WTC11 (cell line): ENCODE results near the gene MYO1F. TPM values are rescaled to one million over a fixed set of nuclear protein-coding genes. Genes with fewer than 3 reads are reported as not detected.

Experiments used
- ATAC-seq: fragments of 200-7000 bp; cut with Tn5 transposase; 2 replicates; pipeline ENCODE4 v1.10.0; 2021; ENCODE audit warnings: mild to moderate bottlenecking, moderate library complexity
- CTCF ChIA-PET: fragments of 300-600 bp; sonication (Branson Sonifier 250); formaldehyde crosslinking; loops from one replicate; lab custom pipeline; 2021; ENCODE audit warnings: antibody characterized with exemption; lab: Charles Lee
- POLR2A ChIA-PET: fragments of 350-600 bp; sonication (Branson Sonifier 250); formaldehyde crosslinking; loops from one replicate; lab custom pipeline; 2021; ENCODE audit warnings: antibody characterized with exemption; lab: Charles Lee
- DNase-seq: peaks from one replicate; pipeline ENCODE4 v3.0.0; 2021; ENCODE audit warnings: low spot score
- H3K27ac Mint-ChIP-seq: 2 replicates; pipeline ENCODE4 v1.8.0; 2021; ENCODE audit warnings: mixed read lengths
- H3K27me3 Mint-ChIP-seq: 2 replicates; pipeline ENCODE4 v1.8.0; 2021; ENCODE audit warnings: low read depth, mild to moderate bottlenecking, moderate library complexity, mixed read lengths
- H3K36me3 Mint-ChIP-seq: 2 replicates; pipeline ENCODE4 v1.8.0; 2021; ENCODE audit warnings: mixed read lengths
- H3K4me1 Mint-ChIP-seq: 2 replicates; pipeline ENCODE4 v1.8.0; 2022; ENCODE audit warnings: mixed read lengths
- H3K4me3 Mint-ChIP-seq: 2 replicates; pipeline ENCODE4 v1.8.0; 2021; ENCODE audit warnings: mild to moderate bottlenecking, moderate library complexity, mixed read lengths
- H3K9me3 Mint-ChIP-seq: 2 replicates; pipeline ENCODE4 v1.8.0; 2021; ENCODE audit warnings: mixed read lengths
- CREB1 ChIP-seq: sonication (generic); formaldehyde crosslinking; IDR thresholded peaks from 2 replicates; pipeline ENCODE4 v1.8.0; 2023; ENCODE audit warnings: mild to moderate bottlenecking, missing genetic modification reagents
- FOXK1 ChIP-seq: sonication (generic); formaldehyde crosslinking; IDR thresholded peaks from 2 replicates; pipeline ENCODE4 v1.8.0; 2022; ENCODE audit warnings: mild to moderate bottlenecking, moderate library complexity, missing genetic modification reagents
- IRF2 ChIP-seq: sonication (generic); formaldehyde crosslinking; IDR thresholded peaks from 2 replicates; pipeline ENCODE4 v1.8.0; 2022; ENCODE audit warnings: low read depth, missing genetic modification reagents, borderline replicate concordance
- MYBL2 ChIP-seq: sonication (generic); formaldehyde crosslinking; IDR thresholded peaks from 2 replicates; pipeline ENCODE4 v1.8.1; 2023; ENCODE audit warnings: mild to moderate bottlenecking, moderate library complexity, missing genetic modification reagents
- NR2C2 ChIP-seq: sonication (generic); formaldehyde crosslinking; IDR thresholded peaks from 2 replicates; pipeline ENCODE4 v1.8.0; 2022; ENCODE audit warnings: mild to moderate bottlenecking, missing genetic modification reagents
- NR3C1 ChIP-seq: sonication (generic); formaldehyde crosslinking; conservative IDR thresholded peaks from 2 replicates; pipeline ENCODE4 v1.8.1; 2023; ENCODE audit warnings: low read depth, mild to moderate bottlenecking, missing genetic modification reagents
- SMAD3 ChIP-seq: sonication (generic); formaldehyde crosslinking; IDR thresholded peaks from 2 replicates; pipeline ENCODE4 v1.8.0; 2022; ENCODE audit warnings: missing genetic modification reagents, mild to moderate bottlenecking, borderline replicate concordance
- SOX15 ChIP-seq: fragments of 250-450 bp; sonication (Bioruptor Pico); IDR thresholded peaks from 2 replicates; pipeline ENCODE4 v1.9.0; 2021; ENCODE audit warnings: mild to moderate bottlenecking
- TP53 ChIP-seq: sonication (generic); formaldehyde crosslinking; IDR thresholded peaks from 2 replicates; pipeline ENCODE4 v1.8.1; 2023; ENCODE audit warnings: mild to moderate bottlenecking, missing genetic modification reagents
- ZNF219 ChIP-seq: sonication (generic); formaldehyde crosslinking; IDR thresholded peaks from 2 replicates; pipeline ENCODE4 v1.8.0; 2023; ENCODE audit warnings: missing genetic modification reagents, mild to moderate bottlenecking, borderline replicate concordance
- ZNF263 ChIP-seq: sonication (generic); formaldehyde crosslinking; IDR thresholded peaks from 2 replicates; pipeline ENCODE4 v1.8.1; 2022; ENCODE audit warnings: low read depth, mild to moderate bottlenecking, moderate library complexity, missing genetic modification reagents
- ZNF416 ChIP-seq: fragments of 250-450 bp; sonication (Bioruptor Pico); IDR thresholded peaks from 2 replicates; pipeline ENCODE4 v1.9.0; 2021; ENCODE audit warnings: mild to moderate bottlenecking, inconsistent platforms
- total RNA-seq: library from RNA; stranded (reverse); gene quantifications from 3 replicates; pipeline ENCODE4 v1.2.3, GENCODE V29; 2021
- TF ChIP-seq, protein P1 (sequence below): fragments of 250-450 bp; sonication (Bioruptor Pico); conservative IDR thresholded peaks from 2 replicates; pipeline ENCODE4 v1.9.0; 2021; ENCODE audit warnings: mild to moderate bottlenecking
- TF ChIP-seq, protein P2 (sequence below): sonication (generic); formaldehyde crosslinking; IDR thresholded peaks from 2 replicates; pipeline ENCODE4 v1.8.1; 2022; ENCODE audit warnings: mild to moderate bottlenecking, moderate library complexity, missing genetic modification reagents
- TF ChIP-seq, protein P3 (sequence below): fragments of 200-600 bp; IDR thresholded peaks from 2 replicates; pipeline ENCODE4 v1.8.0; 2022; ENCODE audit warnings: antibody characterized with exemption
- TF ChIP-seq, protein P4 (sequence below): sonication (generic); formaldehyde crosslinking; IDR thresholded peaks from 2 replicates; pipeline ENCODE4 v1.8.1; 2022; ENCODE audit warnings: mild to moderate bottlenecking, missing genetic modification reagents, moderate library complexity, borderline replicate concordance
- TF ChIP-seq, protein P5 (sequence below): sonication (generic); formaldehyde crosslinking; IDR thresholded peaks from 2 replicates; pipeline ENCODE4 v1.8.0; 2023; ENCODE audit warnings: mild to moderate bottlenecking, missing genetic modification reagents
- TF ChIP-seq, protein P6 (sequence below): sonication (generic); formaldehyde crosslinking; IDR thresholded peaks from 2 replicates; pipeline ENCODE4 v1.8.0; 2022; ENCODE audit warnings: missing genetic modification reagents
- TF ChIP-seq, protein P7 (sequence below): sonication (generic); formaldehyde crosslinking; IDR thresholded peaks from 2 replicates; pipeline ENCODE4 v1.8.1; 2023; ENCODE audit warnings: mild to moderate bottlenecking, missing genetic modification reagents, moderate library complexity

The MYO1F gene
- total RNA-seq, 1 experiment from 2014 or later = 2.8 TPM

DNA sequence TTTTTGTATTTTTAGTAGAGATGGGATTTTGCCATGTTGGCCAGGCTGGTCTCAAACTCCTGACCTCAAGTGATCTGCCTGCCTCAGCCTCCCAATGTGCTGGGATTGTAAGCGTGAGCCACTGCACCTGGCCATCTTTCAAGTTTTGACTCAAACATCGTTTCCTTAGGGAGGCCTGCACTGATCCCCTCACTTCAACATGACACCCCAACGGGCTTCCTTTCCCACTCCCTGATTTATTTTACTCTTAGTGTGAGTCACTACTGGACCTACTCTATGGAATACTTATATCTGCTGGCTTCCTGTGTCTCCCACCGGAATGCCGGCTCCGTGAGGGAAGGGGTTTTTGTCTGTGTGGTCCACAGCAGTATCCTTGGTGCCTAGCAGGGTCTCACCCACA lies 37.8 kb upstream of the MYO1F start (continued):
- TF ChIP-seq, protein P1, sequence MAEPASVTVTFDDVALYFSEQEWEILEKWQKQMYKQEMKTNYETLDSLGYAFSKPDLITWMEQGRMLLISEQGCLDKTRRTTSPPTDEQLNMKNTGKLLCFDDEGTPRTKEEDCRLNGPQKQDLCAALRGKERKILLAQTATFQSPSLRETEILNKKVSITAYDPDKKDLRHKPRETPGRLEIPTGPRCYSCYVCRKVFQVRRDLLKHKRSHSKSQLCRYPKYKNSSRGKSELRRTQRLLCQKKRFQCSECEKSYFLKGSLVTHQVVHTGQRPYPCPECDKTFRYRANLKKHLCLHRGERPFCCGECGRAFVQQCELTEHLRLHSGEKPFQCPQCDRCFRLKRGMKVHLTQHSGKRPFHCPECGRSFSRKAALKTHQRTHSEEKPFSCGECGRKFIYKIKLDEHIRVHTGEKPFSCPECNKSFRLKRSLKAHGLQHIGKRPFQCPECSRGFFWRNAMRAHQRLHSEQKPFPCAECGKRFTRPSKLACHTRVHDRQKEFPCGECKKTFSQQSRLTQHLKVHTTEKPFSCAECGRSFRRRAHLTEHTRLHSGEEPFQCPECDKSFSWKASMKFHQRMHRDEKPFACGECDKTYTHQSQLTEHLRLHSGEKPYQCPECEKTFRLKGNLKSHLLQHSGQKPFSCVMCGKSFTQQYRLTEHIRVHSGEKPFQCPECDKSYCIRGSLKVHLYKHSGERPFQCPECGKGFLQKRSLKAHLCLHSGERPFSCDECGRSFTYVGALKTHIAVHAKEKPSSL (CRISPR knock-in tag) = no peak
- TF ChIP-seq IRF2 (CRISPR knock-in tag) (no peak), SMAD3 (no peak), MYBL2 (CRISPR knock-in tag) (no peak), NR3C1 (CRISPR knock-in tag) (no peak), ZNF219 (CRISPR knock-in tag) (no peak), ZNF263 (CRISPR knock-in tag) (no peak), CREB1 (no peak)
- TF ChIP-seq, protein P2, sequence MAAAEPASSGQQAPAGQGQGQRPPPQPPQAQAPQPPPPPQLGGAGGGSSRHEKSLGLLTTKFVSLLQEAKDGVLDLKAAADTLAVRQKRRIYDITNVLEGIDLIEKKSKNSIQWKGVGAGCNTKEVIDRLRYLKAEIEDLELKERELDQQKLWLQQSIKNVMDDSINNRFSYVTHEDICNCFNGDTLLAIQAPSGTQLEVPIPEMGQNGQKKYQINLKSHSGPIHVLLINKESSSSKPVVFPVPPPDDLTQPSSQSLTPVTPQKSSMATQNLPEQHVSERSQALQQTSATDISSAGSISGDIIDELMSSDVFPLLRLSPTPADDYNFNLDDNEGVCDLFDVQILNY (CRISPR knock-in tag) = no peak
- TF ChIP-seq, all 79 proteins: peak for 0

DNA sequence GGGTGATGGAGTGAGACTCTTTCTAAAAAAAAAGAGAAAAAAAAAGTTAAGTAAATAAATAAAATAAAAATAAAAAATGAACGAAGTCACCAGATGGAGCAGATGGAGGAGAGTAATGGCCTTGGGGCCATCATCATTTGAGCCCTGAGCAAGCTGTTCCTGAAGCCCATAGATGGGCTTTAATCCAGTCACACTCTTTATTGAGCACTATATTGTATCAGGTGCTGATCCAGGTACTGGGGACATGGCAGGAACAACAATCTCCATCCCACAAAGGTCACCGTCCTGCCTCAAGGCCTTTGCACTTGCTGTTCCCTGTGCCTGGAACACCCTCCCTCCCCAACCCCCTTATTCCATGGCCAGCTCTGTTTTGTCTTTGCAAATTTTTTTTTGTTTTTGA lies 37.2 kb upstream of the MYO1F start:
- TF ChIP-seq FOXK1 (CRISPR knock-in tag) (no peak), SMAD3 (no peak), ZNF416 (CRISPR knock-in tag) (no peak), SOX15 (CRISPR knock-in tag) (no peak), TP53 (CRISPR knock-in tag) (no peak), NR2C2 (CRISPR knock-in tag) (no peak)
- TF ChIP-seq, protein P3, sequence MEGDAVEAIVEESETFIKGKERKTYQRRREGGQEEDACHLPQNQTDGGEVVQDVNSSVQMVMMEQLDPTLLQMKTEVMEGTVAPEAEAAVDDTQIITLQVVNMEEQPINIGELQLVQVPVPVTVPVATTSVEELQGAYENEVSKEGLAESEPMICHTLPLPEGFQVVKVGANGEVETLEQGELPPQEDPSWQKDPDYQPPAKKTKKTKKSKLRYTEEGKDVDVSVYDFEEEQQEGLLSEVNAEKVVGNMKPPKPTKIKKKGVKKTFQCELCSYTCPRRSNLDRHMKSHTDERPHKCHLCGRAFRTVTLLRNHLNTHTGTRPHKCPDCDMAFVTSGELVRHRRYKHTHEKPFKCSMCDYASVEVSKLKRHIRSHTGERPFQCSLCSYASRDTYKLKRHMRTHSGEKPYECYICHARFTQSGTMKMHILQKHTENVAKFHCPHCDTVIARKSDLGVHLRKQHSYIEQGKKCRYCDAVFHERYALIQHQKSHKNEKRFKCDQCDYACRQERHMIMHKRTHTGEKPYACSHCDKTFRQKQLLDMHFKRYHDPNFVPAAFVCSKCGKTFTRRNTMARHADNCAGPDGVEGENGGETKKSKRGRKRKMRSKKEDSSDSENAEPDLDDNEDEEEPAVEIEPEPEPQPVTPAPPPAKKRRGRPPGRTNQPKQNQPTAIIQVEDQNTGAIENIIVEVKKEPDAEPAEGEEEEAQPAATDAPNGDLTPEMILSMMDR = no peak
- TF ChIP-seq, protein P4, sequence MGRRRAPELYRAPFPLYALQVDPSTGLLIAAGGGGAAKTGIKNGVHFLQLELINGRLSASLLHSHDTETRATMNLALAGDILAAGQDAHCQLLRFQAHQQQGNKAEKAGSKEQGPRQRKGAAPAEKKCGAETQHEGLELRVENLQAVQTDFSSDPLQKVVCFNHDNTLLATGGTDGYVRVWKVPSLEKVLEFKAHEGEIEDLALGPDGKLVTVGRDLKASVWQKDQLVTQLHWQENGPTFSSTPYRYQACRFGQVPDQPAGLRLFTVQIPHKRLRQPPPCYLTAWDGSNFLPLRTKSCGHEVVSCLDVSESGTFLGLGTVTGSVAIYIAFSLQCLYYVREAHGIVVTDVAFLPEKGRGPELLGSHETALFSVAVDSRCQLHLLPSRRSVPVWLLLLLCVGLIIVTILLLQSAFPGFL (CRISPR knock-in tag) = no peak
- TF ChIP-seq, protein P5, sequence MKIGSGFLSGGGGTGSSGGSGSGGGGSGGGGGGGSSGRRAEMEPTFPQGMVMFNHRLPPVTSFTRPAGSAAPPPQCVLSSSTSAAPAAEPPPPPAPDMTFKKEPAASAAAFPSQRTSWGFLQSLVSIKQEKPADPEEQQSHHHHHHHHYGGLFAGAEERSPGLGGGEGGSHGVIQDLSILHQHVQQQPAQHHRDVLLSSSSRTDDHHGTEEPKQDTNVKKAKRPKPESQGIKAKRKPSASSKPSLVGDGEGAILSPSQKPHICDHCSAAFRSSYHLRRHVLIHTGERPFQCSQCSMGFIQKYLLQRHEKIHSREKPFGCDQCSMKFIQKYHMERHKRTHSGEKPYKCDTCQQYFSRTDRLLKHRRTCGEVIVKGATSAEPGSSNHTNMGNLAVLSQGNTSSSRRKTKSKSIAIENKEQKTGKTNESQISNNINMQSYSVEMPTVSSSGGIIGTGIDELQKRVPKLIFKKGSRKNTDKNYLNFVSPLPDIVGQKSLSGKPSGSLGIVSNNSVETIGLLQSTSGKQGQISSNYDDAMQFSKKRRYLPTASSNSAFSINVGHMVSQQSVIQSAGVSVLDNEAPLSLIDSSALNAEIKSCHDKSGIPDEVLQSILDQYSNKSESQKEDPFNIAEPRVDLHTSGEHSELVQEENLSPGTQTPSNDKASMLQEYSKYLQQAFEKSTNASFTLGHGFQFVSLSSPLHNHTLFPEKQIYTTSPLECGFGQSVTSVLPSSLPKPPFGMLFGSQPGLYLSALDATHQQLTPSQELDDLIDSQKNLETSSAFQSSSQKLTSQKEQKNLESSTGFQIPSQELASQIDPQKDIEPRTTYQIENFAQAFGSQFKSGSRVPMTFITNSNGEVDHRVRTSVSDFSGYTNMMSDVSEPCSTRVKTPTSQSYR (CRISPR knock-in tag) = no peak
- TF ChIP-seq, protein P6, sequence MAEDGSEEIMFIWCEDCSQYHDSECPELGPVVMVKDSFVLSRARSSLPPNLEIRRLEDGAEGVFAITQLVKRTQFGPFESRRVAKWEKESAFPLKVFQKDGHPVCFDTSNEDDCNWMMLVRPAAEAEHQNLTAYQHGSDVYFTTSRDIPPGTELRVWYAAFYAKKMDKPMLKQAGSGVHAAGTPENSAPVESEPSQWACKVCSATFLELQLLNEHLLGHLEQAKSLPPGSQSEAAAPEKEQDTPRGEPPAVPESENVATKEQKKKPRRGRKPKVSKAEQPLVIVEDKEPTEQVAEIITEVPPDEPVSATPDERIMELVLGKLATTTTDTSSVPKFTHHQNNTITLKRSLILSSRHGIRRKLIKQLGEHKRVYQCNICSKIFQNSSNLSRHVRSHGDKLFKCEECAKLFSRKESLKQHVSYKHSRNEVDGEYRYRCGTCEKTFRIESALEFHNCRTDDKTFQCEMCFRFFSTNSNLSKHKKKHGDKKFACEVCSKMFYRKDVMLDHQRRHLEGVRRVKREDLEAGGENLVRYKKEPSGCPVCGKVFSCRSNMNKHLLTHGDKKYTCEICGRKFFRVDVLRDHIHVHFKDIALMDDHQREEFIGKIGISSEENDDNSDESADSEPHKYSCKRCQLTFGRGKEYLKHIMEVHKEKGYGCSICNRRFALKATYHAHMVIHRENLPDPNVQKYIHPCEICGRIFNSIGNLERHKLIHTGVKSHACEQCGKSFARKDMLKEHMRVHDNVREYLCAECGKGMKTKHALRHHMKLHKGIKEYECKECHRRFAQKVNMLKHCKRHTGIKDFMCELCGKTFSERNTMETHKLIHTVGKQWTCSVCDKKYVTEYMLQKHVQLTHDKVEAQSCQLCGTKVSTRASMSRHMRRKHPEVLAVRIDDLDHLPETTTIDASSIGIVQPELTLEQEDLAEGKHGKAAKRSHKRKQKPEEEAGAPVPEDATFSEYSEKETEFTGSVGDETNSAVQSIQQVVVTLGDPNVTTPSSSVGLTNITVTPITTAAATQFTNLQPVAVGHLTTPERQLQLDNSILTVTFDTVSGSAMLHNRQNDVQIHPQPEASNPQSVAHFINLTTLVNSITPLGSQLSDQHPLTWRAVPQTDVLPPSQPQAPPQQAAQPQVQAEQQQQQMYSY (CRISPR knock-in tag) = no peak
- TF ChIP-seq, protein P7, sequence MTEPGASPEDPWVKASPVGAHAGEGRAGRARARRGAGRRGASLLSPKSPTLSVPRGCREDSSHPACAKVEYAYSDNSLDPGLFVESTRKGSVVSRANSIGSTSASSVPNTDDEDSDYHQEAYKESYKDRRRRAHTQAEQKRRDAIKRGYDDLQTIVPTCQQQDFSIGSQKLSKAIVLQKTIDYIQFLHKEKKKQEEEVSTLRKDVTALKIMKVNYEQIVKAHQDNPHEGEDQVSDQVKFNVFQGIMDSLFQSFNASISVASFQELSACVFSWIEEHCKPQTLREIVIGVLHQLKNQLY (CRISPR knock-in tag) = no peak
- ATAC-seq (no peak), DNase-seq (no peak)
- Mint-ChIP-seq H3K36me3 (no peaks in the 10 kb centered on the region), H3K4me1 (peaks cover 20% of the 10 kb centered on the region), H3K27me3 (no peaks in the 10 kb centered on the region), H3K9me3 (no peaks in the 10 kb centered on the region), H3K4me3 (no peak overlapping the region), H3K27ac (no peak overlapping the region)
- CTCF ChIA-PET = interaction anchor here (0.6 to 3.6 kb wide), 3 partner anchors 21 to 96 kb away, joined by 3 to 17 read pairs (median 3); no protein-coding TSS in a partner anchor
- POLR2A ChIA-PET = interaction anchor here (0.6 kb wide), 1 partner anchor 12 kb away, joined by 5 read pairs; no protein-coding TSS in a partner anchor
